Measurements from ENCODE around the gene ATP8A1.
A peak's percentile ranks its signal among the peaks of the same experiment; 100 is the strongest.

ATP8A1 gene

DNA sequence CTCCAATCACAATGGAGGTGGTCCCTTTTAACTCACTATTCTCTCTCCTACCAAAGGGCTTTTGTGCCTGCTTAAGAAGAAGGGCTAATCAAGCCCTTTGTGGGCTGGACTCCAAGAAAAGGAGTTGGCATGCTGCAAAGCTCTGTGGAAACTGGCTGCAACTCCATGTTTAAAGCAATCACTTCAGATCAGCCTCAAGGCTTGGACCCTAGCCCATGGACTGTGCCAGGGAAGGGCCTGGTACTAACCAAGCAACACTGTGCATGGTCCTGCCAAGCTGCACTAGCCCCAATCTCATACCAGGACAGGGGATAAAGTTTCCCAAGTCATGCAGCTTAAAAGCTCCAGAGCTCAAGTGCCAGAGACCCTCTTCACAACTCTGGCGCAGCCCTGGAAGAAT, 86.7 kb downstream of the ATP8A1 start:
- DNase-seq (ENCODE audit: low read depth, low spot score), result no peak

DNA sequence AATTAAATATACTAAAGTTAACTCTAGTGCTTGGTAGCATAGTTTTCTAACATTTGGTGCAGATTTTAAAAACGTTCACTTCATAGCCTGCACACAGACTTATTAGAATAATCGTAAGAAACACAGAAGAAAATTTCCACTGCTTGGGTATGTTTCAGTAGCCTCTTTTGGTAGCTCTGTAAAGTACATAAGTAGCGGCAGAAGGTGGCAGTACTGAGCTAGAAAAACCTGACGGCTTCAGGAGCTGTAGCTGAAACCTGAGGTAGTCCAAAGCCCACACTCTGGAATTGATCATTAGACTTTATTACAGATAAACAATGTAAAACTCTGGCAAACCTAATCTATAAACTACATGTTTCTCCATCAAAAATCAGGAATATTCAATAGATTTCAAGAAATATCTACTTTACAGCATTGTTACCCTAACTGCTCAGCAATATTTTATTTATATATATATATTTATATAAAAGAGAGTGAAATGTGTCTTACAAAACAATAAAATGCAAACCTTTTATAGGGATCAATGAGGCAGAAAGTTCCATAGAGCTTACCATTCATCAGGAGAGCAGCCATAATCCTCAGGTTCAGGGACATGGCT, 88.2 kb downstream of the ATP8A1 start:
- peak; percentile 39 for DNase-seq (ENCODE audit: low read depth, low spot score)

DNA sequence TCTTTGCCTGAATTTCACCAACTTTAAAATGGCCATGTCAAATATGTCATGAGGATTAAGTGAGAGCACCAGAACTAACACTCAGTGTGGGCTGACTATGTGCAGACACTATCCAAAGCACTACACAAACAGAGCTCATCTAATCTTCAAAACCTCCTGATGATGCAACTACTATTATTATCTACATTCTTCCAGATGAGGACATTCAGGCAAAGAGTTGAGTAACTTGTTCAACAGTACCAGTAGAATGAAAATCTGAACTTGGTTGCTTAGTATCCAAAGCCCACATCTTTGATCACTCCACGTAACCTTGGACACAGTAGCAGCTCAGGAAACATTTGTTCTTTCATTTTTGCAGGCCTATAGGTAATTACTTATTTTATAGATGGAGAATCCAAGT, 90.1 kb downstream of the ATP8A1 start:
- no peak for DNase-seq (ENCODE audit: low read depth, low spot score)

DNA sequence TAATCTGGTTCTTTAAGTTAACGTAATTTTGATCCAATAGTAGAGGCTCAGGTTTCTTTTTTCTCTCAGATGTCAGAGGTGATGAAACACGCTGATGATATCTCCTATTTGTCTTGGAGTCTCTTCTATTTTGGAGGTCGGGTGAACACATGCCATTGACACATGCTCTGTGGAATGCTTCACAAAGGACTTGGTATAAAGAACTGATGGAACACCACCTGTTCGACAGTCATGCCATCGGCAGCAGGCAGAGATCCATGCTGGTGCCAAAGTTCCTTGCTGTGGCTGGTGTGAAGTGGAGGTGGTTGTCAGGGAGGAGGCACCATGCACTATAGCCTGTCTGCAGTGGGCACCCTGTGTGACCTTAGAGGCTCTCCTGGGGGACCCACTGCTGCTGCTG, 94.9 kb downstream of the ATP8A1 start:
- DNase-seq (ENCODE audit: low read depth, low spot score), result no peak

DNA sequence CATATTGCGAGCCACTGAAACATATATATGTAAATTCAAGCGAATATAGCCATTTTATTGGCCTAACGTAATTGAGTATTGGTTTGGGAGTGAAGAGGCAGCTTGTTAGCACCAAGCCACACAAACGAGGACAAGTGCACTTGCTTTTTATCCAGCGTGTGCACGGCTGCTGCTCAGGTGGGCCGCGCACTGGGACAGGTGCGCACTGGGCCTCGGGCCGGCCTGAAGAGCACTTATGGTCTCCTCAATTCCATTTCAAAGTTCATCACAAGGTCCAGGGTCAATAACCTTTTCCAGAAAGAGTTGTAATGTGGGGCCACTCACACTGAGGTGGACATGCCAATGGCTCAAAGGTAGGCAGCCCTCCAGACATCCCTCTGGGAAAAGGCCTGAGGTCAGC, 95.9 kb downstream of the ATP8A1 start:
- no peak for DNase-seq (ENCODE audit: low read depth, low spot score)

DNA sequence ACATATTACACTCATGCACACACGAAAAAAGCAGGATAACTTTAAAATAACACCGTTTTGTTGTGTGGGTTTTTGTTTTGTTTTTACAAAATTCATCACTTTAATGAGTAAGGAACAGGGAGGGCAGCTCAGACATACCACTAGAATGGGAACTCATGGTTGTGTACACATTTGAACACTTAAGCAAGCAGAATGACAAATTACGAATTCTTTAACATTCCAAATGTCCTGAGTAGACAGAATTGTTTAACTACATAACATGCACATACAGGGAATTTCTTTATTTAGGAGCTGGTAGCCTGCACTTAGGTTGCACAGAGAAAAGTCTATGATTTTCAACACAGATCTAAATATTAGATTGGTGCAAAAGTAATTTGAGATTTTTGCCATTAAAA, 96.4 kb downstream of the ATP8A1 start:
- no peak for DNase-seq (ENCODE audit: low read depth, low spot score)

DNA sequence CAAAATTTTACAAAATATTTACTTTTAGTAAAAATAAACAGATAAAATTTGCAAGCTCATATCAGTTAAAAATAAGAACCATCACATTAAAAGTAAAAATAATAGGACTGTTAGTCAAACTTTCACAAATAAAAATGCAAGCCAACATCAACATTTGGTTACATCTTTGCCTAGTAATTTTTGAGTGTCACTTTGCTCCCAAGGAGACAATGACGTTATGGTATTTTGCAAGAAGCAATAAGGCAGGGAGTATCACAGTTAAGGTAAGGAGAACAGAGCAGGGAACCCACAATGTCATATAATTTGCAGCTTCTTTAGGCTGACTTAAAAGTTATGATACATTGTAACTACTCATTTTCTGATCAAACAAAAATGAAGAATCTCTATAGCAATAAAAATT, 98.7 kb downstream of the ATP8A1 start:
- DNase-seq (ENCODE audit: low read depth, low spot score), result no peak

DNA sequence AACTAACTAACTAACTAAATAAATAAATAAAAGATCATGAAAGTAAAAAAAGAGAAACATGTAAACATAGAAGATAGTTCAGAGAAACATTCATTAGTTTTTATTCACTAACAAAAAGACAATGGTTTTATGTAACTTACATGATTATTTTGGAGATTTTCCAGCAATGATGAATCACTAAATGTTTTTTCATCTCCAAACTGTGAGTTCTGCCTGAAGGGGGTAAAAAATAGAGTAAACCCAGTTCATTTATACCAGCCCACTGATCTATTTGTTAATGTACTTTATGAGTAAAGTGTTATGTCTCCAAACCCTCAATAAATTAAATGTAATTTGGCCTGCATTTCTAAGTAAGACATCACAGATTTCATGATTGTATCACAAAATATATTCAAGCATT, 101.1 kb downstream of the ATP8A1 start:
- DNase-seq (ENCODE audit: low read depth, low spot score), result no peak

DNA sequence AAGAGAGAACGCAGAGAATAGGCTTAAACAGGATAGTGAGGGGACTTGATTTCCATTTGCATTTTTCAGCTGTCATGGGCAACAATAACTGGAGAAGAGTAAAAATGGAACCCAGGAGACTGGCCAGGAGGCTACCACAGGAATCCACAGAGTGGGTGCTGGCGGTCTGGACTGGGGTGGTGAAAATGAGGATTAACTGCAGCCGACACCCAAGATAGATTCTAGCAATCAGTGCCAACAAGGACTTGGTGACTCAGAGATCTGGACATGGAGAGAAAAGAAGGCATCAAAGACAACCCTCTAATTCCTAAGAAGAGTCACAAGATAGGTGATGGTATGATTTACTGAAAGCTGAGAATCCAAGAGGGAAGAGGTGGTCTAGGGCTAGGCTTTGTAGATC, 102.8 kb downstream of the ATP8A1 start:
- DNase-seq (ENCODE audit: low read depth, low spot score), result no peak

DNA sequence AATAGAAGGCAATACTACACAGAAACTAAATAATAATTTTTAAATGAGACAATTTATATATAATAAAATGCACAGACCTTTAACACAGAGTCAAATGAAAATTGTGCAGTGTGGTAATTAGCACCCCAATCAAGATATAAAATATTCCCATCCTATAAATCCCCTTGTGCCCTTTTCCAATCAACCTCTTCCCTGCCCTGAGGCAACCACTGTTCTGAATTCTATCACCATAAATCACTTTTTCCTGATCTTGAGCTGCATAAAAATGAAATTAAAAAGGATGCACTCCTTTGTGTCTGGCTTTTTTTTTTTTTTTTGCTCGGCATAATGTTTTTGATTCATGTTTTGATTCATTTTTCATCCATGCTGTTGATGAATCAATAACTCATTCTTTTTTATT, 107.0 kb downstream of the ATP8A1 start:
- DNase-seq (ENCODE audit: low read depth, low spot score), result no peak

DNA sequence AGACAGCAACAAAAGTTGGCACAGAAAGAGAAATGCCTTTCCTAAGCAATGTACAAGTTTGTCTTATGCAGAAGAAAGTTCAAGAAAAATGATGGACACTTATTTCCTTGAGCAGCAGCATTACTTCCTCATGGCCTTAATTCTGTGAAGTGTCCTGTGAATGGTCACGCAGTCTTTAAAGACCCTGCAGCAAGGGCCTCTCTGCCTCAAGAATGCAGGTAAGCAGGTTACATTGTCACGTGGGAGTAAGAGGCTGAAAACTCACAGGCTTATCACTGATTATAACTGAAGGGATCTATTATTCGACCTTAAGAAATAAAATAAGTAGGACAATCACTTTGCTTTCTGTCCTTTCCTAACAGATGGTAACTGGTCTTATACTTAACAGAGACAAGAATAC, 109.1 kb downstream of the ATP8A1 start:
- no peak for DNase-seq (ENCODE audit: low read depth, low spot score)

DNA sequence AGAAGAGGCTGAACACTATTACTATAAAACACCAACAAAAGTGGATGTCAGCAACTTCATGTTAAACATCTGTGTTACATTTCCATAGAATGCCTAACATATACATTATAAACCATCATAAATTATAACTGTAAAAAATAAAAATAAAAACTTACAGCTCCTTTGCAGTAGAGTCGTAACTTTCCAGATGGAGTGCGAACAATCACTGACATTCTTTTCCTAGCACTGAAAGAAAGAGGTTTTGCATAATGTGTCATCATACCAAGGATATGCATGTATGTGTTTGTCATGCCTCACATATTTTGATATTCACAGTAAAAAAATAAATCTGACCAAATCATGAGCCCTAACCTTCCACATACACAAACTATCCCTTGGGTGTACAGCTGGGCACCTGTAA, 113.1 kb downstream of the ATP8A1 start:
- no peak for DNase-seq (ENCODE audit: low read depth, low spot score)

DNA sequence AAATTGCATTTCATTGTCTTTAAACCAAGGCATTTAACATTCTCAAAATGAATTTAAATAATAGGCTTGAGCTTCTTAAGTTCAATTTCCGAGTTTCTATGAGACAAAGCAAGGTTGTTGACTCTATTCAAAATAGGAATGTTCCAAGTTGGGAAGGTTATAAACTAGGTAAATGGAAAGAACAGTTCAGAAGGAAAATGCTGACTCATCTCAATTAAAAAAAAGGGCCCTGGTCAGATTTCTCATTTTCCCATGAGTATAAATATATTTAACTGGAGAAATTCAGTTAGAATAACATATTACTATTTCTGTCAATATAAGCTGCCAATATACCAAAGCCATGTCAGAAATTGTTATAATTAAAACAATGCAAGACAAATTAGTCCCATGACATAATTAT, 113.8 kb downstream of the ATP8A1 start:
- DNase-seq (ENCODE audit: low read depth, low spot score), result no peak

DNA sequence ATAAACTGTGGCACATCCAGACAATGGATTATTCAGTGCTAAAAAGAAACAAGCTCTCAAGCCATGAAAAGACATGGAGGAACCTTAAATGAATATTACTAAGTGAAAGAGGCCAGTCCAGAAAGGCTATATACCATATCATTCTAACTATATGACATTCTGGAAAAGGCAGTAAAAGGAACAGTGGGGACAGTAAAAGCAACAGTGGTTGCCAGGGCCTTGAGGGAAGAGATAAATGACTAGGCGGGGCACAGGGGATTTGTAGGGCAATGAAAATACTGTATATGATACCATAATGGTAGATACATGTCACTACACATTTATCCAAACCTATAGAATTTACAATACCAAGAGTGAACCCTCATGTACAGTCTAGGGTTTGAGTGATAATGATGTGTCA, 115.3 kb downstream of the ATP8A1 start:
- no peak for DNase-seq (ENCODE audit: low read depth, low spot score)

DNA sequence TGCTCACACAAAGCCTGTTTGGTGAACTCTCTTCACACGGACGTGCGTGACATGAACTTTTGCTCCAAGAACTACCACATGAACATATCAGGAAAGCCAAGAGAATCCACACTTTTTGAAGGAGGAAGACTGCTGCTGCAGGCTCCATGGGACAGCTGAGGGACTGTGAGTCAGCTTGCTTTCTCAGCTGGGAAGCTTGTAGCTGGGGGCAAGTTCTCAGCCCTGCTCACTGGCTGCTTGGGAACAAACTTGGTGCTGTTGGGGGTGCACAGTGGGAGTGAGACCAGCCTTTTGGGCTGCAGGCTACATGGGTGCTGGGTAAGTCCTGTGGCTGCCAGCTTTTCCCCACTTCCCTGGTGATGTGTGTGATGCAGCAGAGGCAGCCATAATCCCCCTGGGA, 123.9 kb downstream of the ATP8A1 start:
- no peak for DNase-seq (ENCODE audit: low read depth, low spot score)

DNA sequence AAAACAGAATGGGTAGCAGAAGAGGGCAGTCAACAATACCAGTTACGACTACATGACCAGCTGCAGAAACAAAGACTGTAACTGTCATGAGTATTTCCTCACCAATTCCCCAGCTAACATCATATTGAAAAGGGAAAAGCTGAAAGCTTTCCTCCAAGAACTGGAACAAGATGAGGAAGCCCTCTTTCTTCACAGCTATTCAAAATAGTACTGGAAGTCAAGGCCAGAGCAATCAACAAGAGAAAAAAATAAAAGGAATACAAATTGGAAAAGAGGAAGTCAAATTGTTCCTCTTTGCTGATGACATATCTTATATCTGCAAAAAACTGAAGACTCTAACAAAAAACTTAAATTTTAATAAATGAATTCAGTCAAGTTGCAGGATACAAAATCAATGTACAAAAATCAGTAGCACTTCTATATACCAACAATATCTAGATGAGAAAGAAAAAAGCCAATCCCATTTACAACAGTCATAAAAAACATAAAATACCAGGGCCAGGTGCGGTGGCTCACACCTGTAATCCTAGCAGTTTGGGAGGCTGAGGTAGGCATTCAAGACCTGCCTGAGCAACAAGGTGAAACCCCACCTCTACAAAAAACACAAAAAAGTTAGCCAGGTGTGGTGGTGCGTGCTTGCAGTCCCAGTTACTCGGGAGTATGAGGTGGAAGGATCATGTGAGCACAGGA, 125.4 kb downstream of the ATP8A1 start:
- no peak for DNase-seq (ENCODE audit: low read depth, low spot score)

DNA sequence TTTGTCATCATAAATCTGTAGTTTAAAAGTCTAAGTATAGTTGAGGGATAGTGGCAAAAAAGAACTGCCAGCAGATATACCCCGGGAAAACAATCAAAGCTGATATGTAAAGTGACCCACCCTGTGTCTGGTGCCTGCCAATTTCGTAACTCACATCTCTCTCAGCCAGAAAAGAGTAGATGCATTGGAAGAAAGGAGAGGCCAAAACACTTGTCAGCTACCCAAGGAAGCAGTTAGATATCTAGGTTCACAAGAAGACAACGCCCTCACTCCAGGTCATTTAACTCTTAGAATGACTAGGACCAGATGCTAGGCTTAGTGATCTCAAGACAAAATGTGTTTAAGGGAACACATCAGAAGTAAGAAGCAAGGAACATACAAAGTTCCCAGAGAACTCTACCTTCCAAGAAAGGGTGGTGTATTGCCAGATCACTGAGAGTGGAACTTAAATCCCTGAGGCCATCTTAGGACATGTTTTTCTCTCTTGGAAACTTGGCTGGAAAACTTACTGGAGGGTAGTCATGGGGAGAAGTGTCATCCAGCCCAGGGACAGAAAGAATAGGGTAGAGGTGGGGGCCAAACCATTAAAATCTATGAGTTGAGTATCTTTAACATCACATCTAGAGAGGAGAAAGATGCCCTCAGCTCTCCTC, 133.7 kb downstream of the ATP8A1 start:
- no peak for DNase-seq (ENCODE audit: low read depth, low spot score)

DNA sequence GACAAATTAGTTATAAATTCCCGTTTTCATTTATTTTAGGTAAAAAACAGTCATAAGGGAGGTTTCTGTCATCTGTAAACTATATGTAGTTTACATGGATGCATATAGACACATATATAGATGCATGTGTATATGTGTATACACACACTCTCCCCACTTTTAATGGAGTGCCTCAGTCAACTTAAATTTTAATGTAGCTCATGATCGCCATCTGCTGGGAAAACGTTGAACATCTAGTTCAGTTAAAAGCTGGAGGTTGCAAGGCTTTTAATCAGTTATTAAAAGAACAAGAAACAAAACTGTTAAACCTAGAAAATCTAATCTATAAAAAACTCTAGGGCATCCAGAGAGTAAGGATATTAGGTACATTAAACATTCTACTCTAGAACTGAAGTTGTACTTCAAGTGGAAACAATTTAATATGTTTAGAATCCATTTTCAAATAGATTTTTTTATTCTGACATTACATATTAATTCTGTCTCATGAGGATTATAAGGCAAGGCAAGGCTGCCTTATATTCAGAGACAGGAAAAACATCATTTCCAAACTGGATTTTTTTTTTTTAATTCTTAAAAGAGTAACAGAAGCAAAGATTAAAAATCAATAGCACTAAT, 137.0 kb downstream of the ATP8A1 start:
- peak; percentile 10 for DNase-seq (ENCODE audit: low read depth, low spot score)

DNA sequence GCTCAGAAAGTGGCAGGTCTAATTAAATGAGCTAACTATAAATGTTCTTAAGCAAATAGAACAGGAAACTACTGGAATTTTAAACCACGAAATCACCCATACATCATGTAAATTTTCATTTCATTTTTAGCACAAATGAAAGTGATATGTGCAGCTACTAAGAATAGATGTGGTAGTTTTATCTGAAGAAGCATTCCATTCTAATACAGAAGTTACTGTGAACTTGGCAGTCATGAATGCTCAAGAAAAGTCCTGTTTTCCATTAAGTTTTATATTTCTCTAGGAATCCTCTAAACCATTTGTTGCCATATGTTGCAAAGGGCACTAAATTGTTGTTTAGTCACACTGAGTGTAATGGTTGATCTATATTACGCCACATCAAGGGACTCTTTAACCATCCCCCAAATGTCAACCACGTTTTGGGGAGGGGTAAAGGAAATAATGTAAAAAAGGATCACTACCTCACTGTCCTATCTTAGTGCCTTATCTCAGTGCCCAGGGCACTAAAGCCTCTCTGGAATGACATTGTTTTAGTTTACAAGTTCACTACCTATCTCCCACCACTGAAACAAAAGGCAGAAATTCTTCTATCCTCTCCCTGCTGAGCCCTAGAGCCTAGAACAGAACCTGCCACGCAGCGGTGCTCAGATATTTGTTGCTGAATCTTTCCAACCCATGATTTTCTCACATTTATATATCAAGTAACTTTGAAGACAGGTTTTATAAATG, 141.6 kb downstream of the ATP8A1 start:
- no peak for DNase-seq (ENCODE audit: low read depth, low spot score)

DNA sequence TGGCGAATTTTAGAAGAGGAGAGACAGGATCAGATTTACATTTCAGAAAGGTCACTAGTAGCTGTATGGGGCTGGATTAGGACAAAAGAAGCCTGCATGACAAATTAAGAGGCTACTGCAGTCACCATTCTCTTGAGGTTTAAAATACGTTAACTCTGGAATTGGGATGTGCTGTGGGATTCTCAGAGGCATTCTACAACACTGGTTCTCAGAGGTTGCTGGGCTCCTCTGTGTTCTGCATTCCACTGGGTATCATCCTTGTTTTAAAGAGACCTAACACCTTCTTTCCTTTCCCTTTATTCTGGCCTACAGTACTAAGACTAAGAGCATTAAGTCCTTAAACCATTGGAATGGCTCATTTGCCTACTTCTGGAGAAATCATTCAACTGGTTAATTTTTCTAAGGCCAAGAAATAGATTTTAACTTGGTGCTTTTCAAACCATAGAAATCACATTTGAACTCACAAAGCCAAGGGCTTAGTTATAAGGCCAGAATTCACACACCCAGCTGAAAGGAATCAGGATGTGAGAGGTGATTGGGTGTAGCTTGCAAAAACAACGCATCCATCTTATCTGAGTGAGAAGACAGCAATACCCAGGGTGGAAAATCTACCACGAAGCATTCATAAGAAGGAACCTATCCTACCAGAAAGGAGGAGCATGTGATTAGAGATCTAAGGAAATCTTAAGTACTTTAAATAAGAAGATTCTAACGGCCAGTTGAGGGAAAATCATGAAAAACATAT, 143.0 kb downstream of the ATP8A1 start:
- no peak for DNase-seq (ENCODE audit: low read depth, low spot score)

DNA sequence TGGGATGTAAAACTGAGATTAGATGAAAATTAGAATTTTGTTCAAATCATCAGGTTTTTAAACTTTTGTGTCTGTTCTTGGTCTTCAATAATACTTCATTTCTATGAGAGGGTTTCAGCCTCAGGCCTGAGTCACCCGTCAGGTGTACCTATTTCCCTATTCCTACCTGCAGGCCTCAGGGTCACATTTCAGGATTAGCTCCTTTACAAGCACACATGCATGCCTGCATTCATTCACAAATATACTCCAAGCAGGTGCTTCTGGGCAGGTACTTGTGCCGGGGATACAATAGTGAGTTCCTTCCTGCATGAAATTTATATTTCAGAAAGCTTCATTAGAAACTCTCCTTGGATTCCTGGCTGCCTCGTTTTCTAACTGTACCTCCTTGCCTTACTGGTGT, 144.7 kb downstream of the ATP8A1 start:
- no peak for DNase-seq (ENCODE audit: low read depth, low spot score)

DNA sequence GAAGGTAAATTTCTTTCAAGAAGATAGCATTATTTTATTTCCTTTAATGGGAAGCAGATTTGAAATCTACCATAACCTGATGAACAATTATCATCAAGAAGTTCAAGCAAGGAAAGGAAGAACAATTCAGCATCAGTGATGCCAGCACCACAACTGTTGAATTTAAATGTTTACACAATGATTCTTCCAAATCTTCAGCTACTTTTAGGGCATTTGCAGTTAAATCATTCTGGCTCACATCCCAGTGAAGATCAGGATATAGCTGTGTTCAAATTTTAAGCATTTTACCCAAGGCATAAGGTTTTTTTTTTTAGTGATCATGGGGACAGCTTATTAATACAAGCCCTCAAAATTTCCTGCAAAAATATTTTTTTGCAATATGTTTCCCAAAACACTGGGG, 146.7 kb downstream of the ATP8A1 start:
- DNase-seq (ENCODE audit: low read depth, low spot score), result no peak

Measured in activated CD4-positive, CD25-positive, alpha-beta regulatory T cell treated with anti-CD3 and anti-CD28 coated beads, Interleukin-2, amount 50 U/mL, for 16 hours (primary cell).